Thyroid gland (tissue), 4 donors: ENCODE measurements around the gene SLC17A8. TPM values are rescaled to one million over a fixed set of nuclear protein-coding genes. Genes with fewer than 3 reads are reported as not detected.
A peak's percentile ranks its signal among the peaks of the same experiment; 100 is the strongest.

Experiments used
- DNase-seq, 2 donors: peaks; one replicate each; pipeline ENCODE4 v3.0.0-alpha.2; 2019
- H3K27ac ChIP-seq, 3 donors: fragments of 200-600 bp; sonication (generic); 1 replicate in 2 of 3; 2 replicates in 1 of 3; pipeline ENCODE4 v1.5.1; 2016 to 2019; ENCODE audit warnings: mild to moderate bottlenecking in 1 of 3, moderate library complexity in 1 of 3
- H3K27me3 ChIP-seq: fragments of 200-600 bp; sonication (generic); one replicate; pipeline ENCODE4 v1.5.1; 2019
- H3K36me3 ChIP-seq, 2 donors: fragments of 200-600 bp; sonication (generic); one replicate each; pipeline ENCODE4 v1.5.1; 2016 to 2019
- H3K4me1 ChIP-seq, 2 donors: fragments of 200-600 bp; sonication (generic); one replicate each; pipeline ENCODE4 v1.5.1; 2017 to 2019
- H3K4me3 ChIP-seq, 3 donors: fragments of 200-600 bp; sonication (generic); replicated peaks in 1 of 3; 1 replicate in 2 of 3; 2 replicates in 1 of 3; pipeline ENCODE4 v1.5.1; 2016; ENCODE audit warnings: mild to moderate bottlenecking in 1 of 3
- H3K9me3 ChIP-seq: fragments of 200-600 bp; sonication (generic); one replicate; pipeline ENCODE4 v1.5.1; 2017
- POLR2A ChIP-seq, 2 donors: fragments of 450-650 bp; IDR thresholded peaks; one replicate each; pipeline ENCODE4 v1.6.1; 2017; ENCODE audit warnings: antibody characterized with exemption in 2 of 2, mild to moderate bottlenecking in 2 of 2, moderate library complexity in 1 of 2
- WGBS, 2 donors: methylation state at CpG; one replicate each; pipeline ENCODE4 v1.1.5; 2017; 5-methylcytosine and 5-hydroxymethylcytosine counted together
- intact Hi-C: fragments of 100-400 bp; cut with DNase I; formaldehyde crosslinking; loops from one replicate; pipeline ENCODE4 v1.15.1; 2023
- total RNA-seq, 4 donors: library from RNA; depleted of rRNA; stranded (reverse); fragments of >200 nt; gene quantifications; one replicate each; pipeline ENCODE4 v1.2.3, GENCODE V29; 2016
- TF ChIP-seq, protein P1 (sequence below), 6 experiments: fragments of 200-600 bp in 3 of 6; fragments of 450-650 bp in 3 of 6; sonication (generic) in 3 of 6; IDR thresholded peaks; one replicate each; pipeline ENCODE4 v1.5.1; 2016 to 2019; ENCODE audit warnings: antibody characterized with exemption in 6 of 6, mild to moderate bottlenecking in 2 of 6, inconsistent platforms in 1 of 6, moderate library complexity in 1 of 6

Gene SLC17A8
- total RNA-seq, 4 donors from 2014 or later = not detected

- Histone ChIP-seq H3K36me3 (no peaks in the 10 kb centered on the region), H3K27ac (no peak overlapping the region), H3K4me3 (no peak overlapping the region), H3K4me1 (no peaks in the 10 kb centered on the region), H3K27me3 (no peaks in the 10 kb centered on the region), H3K9me3 (no peaks in the 10 kb centered on the region)
- no peak for TF ChIP-seq POLR2A (IDR thresholded peaks at IDR 0.05)
- TF ChIP-seq, protein P1, sequence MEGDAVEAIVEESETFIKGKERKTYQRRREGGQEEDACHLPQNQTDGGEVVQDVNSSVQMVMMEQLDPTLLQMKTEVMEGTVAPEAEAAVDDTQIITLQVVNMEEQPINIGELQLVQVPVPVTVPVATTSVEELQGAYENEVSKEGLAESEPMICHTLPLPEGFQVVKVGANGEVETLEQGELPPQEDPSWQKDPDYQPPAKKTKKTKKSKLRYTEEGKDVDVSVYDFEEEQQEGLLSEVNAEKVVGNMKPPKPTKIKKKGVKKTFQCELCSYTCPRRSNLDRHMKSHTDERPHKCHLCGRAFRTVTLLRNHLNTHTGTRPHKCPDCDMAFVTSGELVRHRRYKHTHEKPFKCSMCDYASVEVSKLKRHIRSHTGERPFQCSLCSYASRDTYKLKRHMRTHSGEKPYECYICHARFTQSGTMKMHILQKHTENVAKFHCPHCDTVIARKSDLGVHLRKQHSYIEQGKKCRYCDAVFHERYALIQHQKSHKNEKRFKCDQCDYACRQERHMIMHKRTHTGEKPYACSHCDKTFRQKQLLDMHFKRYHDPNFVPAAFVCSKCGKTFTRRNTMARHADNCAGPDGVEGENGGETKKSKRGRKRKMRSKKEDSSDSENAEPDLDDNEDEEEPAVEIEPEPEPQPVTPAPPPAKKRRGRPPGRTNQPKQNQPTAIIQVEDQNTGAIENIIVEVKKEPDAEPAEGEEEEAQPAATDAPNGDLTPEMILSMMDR (IDR thresholded peaks at IDR 0.05) = no peak
- intact Hi-C loops = no loop called here
- no peak for DNase-seq
- 85 to 100% methylated on average over 1 of the region's 1 CpG for WGBS, 2 donors
These were observed 11.2 kb downstream of the SLC17A8 start for GRCh38 chr12:100368066-100368465.

- WGBS, 2 donors = 82 to 83% methylated on average over 6 of the region's 6 CpGs
- H3K27me3 ChIP-seq = no peaks in the 10 kb centered on the region
These were observed 14.3 kb downstream of the SLC17A8 start for GRCh38 chr12:100371146-100371545.

GRCh38 chr12:100372853-100373640, 16.2 kb downstream of the SLC17A8 start:
- H3K36me3 ChIP-seq = no peaks in the 10 kb centered on the region
- intact Hi-C loops = no loop called here
- 53 to 58% methylated on average over 11 of the region's 11 CpGs for WGBS, 2 donors

More at GRCh38 chr12:100371146-100371545, 14.3 kb downstream of the SLC17A8 start:
- intact Hi-C loops = no loop called here
- no peaks in the 10 kb centered on the region for H3K36me3 ChIP-seq
- no peak overlapping the region for H3K4me3 ChIP-seq
- no peaks in the 10 kb centered on the region for H3K4me1 ChIP-seq
- DNase-seq = no peak
- TF ChIP-seq, protein P1 (IDR thresholded peaks at IDR 0.05) = no peak
- no peak for TF ChIP-seq POLR2A (IDR thresholded peaks at IDR 0.05)
- no peaks in the 10 kb centered on the region for H3K9me3 ChIP-seq
- no peak overlapping the region for H3K27ac ChIP-seq

DNA sequence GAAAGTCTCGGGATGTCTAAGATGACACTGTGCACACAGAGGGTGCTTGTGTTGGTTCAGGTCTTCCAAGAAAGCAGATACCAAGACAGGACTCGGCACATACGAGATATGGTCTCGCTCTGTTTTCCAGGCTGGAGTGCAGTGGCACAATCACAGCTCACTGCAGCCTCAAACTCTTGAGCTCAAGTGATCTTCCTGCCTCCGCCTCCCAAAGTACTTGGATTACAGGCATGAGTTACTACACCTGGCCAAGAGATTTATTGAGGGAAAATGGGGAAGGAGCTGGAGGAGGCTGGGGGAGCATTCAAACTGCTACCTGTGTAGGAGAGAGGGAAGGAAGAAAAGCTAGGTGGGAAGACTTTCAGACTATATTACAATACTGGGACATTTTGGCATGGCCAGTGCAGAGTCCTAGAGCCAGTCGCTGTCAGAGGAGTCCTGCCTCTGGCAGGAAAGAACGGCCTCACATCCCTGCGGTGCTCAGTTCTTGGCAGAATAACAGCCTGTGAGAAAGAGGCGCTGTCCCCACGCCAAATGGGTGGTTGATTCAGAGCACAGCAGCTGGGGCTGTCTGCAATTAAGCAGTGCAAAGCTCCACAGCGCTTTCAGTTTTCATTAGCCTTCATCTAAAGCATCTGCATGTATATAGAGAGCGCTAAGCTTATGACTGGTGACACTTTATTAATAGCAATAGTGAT, 18.3 kb downstream of the SLC17A8 start:
- WGBS, 2 donors = 25 to 38% methylated on average over 10 to 12 of the region's 12 CpGs
- Histone ChIP-seq H3K4me3 (no peak overlapping the region), H3K9me3 (no peaks in the 10 kb centered on the region), H3K36me3 (no peaks in the 10 kb centered on the region), H3K27ac (no peak overlapping the region), H3K27me3 (no peaks in the 10 kb centered on the region), H3K4me1 (no peaks in the 10 kb centered on the region)
- DNase-seq = peak; percentile 36 to 48
- TF ChIP-seq, protein P1 (IDR thresholded peaks at IDR 0.05) = no peak
- no peak for TF ChIP-seq POLR2A (IDR thresholded peaks at IDR 0.05)
- intact Hi-C loops = no loop called here

More at GRCh38 chr12:100372853-100373640, 16.2 kb downstream of the SLC17A8 start:
- H3K27ac ChIP-seq = no peak overlapping the region
- H3K27me3 ChIP-seq = no peaks in the 10 kb centered on the region
- no peaks in the 10 kb centered on the region for H3K9me3 ChIP-seq
- no peak for DNase-seq
- no peak overlapping the region for H3K4me3 ChIP-seq
- TF ChIP-seq, protein P1 (IDR thresholded peaks at IDR 0.05) = no peak
- no peak for TF ChIP-seq POLR2A (IDR thresholded peaks at IDR 0.05)
- H3K4me1 ChIP-seq = no peaks in the 10 kb centered on the region

DNA sequence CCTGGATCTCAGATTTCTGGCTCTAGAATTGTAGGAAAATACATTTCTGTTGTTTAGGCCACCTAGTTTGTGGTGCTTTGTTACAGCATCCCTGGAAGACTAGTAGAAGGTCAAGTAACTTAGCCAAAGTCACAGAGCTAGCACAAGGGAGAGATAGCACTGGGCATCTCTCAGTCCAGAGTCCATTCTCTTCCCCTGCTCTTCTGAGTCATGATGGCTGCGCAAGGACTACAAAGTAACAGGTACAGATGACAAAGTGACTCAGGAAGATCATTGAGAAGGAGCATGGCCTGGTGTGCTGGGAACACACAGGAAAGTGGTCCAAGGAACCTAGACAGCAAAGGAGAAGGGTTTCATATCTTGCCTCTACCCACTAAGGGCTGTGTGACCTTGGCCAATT, 19.3 kb downstream of the SLC17A8 start:
- Histone ChIP-seq H3K9me3 (no peaks in the 10 kb centered on the region), H3K27ac (no peak overlapping the region), H3K27me3 (no peaks in the 10 kb centered on the region), H3K4me1 (no peaks in the 10 kb centered on the region), H3K36me3 (no peaks in the 10 kb centered on the region), H3K4me3 (no peak overlapping the region)
- no peak for TF ChIP-seq POLR2A (IDR thresholded peaks at IDR 0.05)
- TF ChIP-seq, protein P1 (IDR thresholded peaks at IDR 0.05) = no peak
- intact Hi-C loops = no loop called here
- 100% methylated on average over 1 of the region's 1 CpG for WGBS, 2 donors
- DNase-seq = no peak
